H1 (cell line): ENCODE results near the gene ZMIZ1. TPM values are rescaled to one million over a fixed set of nuclear protein-coding genes. Genes with fewer than 3 reads are reported as not detected.

Source experiments
- CTCF ChIA-PET: fragments of 300-600 bp; sonication (Branson Sonifier 250); formaldehyde crosslinking; loops from one replicate; lab custom pipeline; 2021; ENCODE audit not compliant: partially characterized antibody; lab: Charles Lee
- POLR2A ChIA-PET: fragments of 300-600 bp; sonication (Branson Sonifier 250); formaldehyde crosslinking; loops from one replicate; lab custom pipeline; 2021; ENCODE audit warnings: inconsistent platforms; ENCODE audit not compliant: partially characterized antibody; lab: Charles Lee
- DNase-seq, 2 experiments: peaks; one replicate each; pipeline versions ENCODE4 v3.0.0 to v3.0.0-alpha.2; 2010 to 2022; ENCODE audit warnings: low spot score in 2 of 2, low read depth in 1 of 2, mixed read lengths in 1 of 2
- FAIRE-seq: peaks from 2 replicates; lab custom pipeline; 2011; peaks lifted over from hg19 to GRCh38; lab: Jason Lieb, UNC
- H2AFZ ChIP-seq: 2 replicates; pipeline ENCODE4 v1.8.1; 2012; ENCODE audit warnings: low read length, inconsistent platforms
- H2AK5ac ChIP-seq: 2 replicates; pipeline ENCODE4 v1.6.1; 2013; ENCODE audit warnings: low read depth, low read length
- H2BK120ac ChIP-seq: replicated peaks from 2 replicates; pipeline ENCODE3; 2013; ENCODE audit warnings: low read depth, low read length, inconsistent platforms
- H2BK12ac ChIP-seq: 2 replicates; pipeline ENCODE4 v1.6.1; 2013; ENCODE audit warnings: low read depth, low read length
- H2BK15ac ChIP-seq: 2 replicates; pipeline ENCODE4 v1.6.1; 2013; ENCODE audit warnings: low read length
- H2BK20ac ChIP-seq: 2 replicates; pipeline ENCODE4 v1.6.1; 2013; ENCODE audit warnings: low read length
- H2BK5ac ChIP-seq: 2 replicates; pipeline ENCODE4 v1.6.1; 2013; ENCODE audit warnings: low read depth, low read length
- H3K14ac ChIP-seq: 2 replicates; pipeline ENCODE4 v1.6.1; 2013; ENCODE audit warnings: inconsistent platforms; ENCODE audit not compliant: insufficient read length
- H3K18ac ChIP-seq: 2 replicates; pipeline ENCODE4 v1.6.1; 2013; ENCODE audit warnings: low read length; ENCODE audit errors: extremely low read depth
- H3K23ac ChIP-seq: 2 replicates; pipeline ENCODE4 v1.6.1; 2013; ENCODE audit warnings: inconsistent platforms; ENCODE audit not compliant: insufficient read length
- H3K23me2 ChIP-seq: 2 replicates; pipeline ENCODE4 v1.6.1; 2013; ENCODE audit warnings: low read depth, low read length
- H3K27ac ChIP-seq: 2 replicates; pipeline ENCODE4 v1.6.1; 2011; ENCODE audit warnings: low read depth, low read length, inconsistent platforms
- H3K27me3 ChIP-seq, 4 experiments: replicated peaks in 1 of 4; 1 replicate in 1 of 4; 2 replicates in 3 of 4; pipeline versions ENCODE4 v1.6.1 to v1.8.1; 2011 to 2013; ENCODE audit warnings: low read length in 3 of 4, mild to moderate bottlenecking in 3 of 4, inconsistent platforms in 2 of 4, mixed read lengths in 2 of 4, moderate library complexity in 1 of 4; ENCODE audit not compliant: control insufficient read depth in 3 of 4, insufficient read depth in 3 of 4; ENCODE audit errors: extremely low read depth in 1 of 4
- H3K36me3 ChIP-seq, 4 experiments: 2 replicates each; pipeline versions ENCODE4 v1.6.1 to v1.8.1; 2011 to 2013; ENCODE audit warnings: mild to moderate bottlenecking in 4 of 4, low read length in 3 of 4, moderate library complexity in 2 of 4, control low read depth in 1 of 4, inconsistent platforms in 1 of 4; ENCODE audit not compliant: insufficient read depth in 4 of 4, control insufficient read depth in 2 of 4
- H3K4ac ChIP-seq: replicated peaks from 2 replicates; pipeline ENCODE3; 2013; ENCODE audit warnings: low read length, low read depth, mixed read lengths, inconsistent platforms; ENCODE audit not compliant: insufficient read length
- H3K4me1 ChIP-seq, 4 experiments: replicated peaks in 1 of 4; 1 replicate in 1 of 4; 2 replicates in 3 of 4; pipeline versions ENCODE4 v1.6.1 to v1.8.1; 2011 to 2013; ENCODE audit warnings: low read length in 3 of 4, inconsistent platforms in 2 of 4, mixed read lengths in 1 of 4; ENCODE audit not compliant: insufficient read depth in 4 of 4, control insufficient read depth in 3 of 4
- H3K4me2 ChIP-seq, 2 experiments: 2 replicates each; pipeline versions ENCODE4 v1.6.1 to v1.8.1; 2011 to 2013; ENCODE audit warnings: low read depth in 2 of 2, low read length in 2 of 2, control low read depth in 1 of 2, inconsistent platforms in 1 of 2, mild to moderate bottlenecking in 1 of 2; ENCODE audit not compliant: insufficient read depth in 1 of 2
- H3K4me3 ChIP-seq, 4 experiments: fragments of 200-600, 300-600 bp in 1 of 4; sonication (generic), shearing (Covaris generic), sonication (Bioruptor Twin) in 1 of 4; 2 replicates each; pipeline versions ENCODE4 v1.5.1 to v1.8.1; 2011 to 2016; ENCODE audit warnings: low read length in 4 of 4, low read depth in 3 of 4, control low read depth in 2 of 4, inconsistent platforms in 2 of 4, mild to moderate bottlenecking in 2 of 4, mixed read lengths in 1 of 4, moderate library complexity in 1 of 4; ENCODE audit not compliant: insufficient read depth in 2 of 4; ENCODE audit errors: extremely low read depth in 1 of 4
- H3K56ac ChIP-seq: replicated peaks from 2 replicates; pipeline ENCODE3; 2013; ENCODE audit warnings: low read depth, mild to moderate bottlenecking, mixed read lengths, low read length, inconsistent platforms; ENCODE audit not compliant: insufficient read length
- H3K79me1 ChIP-seq: 2 replicates; pipeline ENCODE4 v1.6.1; 2013; ENCODE audit warnings: low read depth, low read length, control low read depth
- H3K79me2 ChIP-seq, 2 experiments: 2 replicates each; pipeline versions ENCODE4 v1.6.1 to v1.8.1; 2012 to 2013; ENCODE audit warnings: low read length in 2 of 2, mild to moderate bottlenecking in 2 of 2, inconsistent platforms in 1 of 2; ENCODE audit not compliant: insufficient read depth in 2 of 2, control insufficient read depth in 1 of 2
- H3K9ac ChIP-seq, 4 experiments: replicated peaks in 1 of 4; 1 replicate in 1 of 4; 2 replicates in 3 of 4; pipeline versions ENCODE4 v1.6.1 to v1.8.1; 2011 to 2013; ENCODE audit warnings: low read depth in 3 of 4, low read length in 3 of 4, control low read depth in 2 of 4, mild to moderate bottlenecking in 2 of 4, moderate library complexity in 2 of 4, inconsistent platforms in 1 of 4; ENCODE audit errors: extremely low read depth in 1 of 4
- H3K9me3 ChIP-seq, 2 experiments: 2 replicates each; pipeline versions ENCODE4 v1.6.1 to v1.8.1; 2012 to 2013; ENCODE audit warnings: mild to moderate bottlenecking in 2 of 2, moderate library complexity in 2 of 2, control low read depth in 1 of 2, inconsistent platforms in 1 of 2, low read depth in 1 of 2, low read length in 1 of 2, mixed read lengths in 1 of 2; ENCODE audit not compliant: insufficient read depth in 2 of 2
- H4K20me1 ChIP-seq, 2 experiments: replicated peaks in 1 of 2; 2 replicates each; pipeline versions ENCODE3 to v1.8.1; 2011 to 2013; ENCODE audit warnings: inconsistent platforms in 2 of 2, low read length in 2 of 2, mild to moderate bottlenecking in 1 of 2; ENCODE audit not compliant: insufficient read depth in 2 of 2, control insufficient read depth in 1 of 2
- H4K5ac ChIP-seq: 2 replicates; pipeline ENCODE4 v1.6.1; 2013; ENCODE audit warnings: low read length, low read depth, mixed read lengths, inconsistent platforms; ENCODE audit not compliant: insufficient read length
- H4K8ac ChIP-seq: 2 replicates; pipeline ENCODE4 v1.8.0; 2013; ENCODE audit warnings: mild to moderate bottlenecking, moderate library complexity, low read length, inconsistent platforms; ENCODE audit not compliant: insufficient read depth; ENCODE audit errors: extremely low read depth
- H4K91ac ChIP-seq: replicated peaks from 2 replicates; pipeline ENCODE3; 2013; ENCODE audit warnings: low read length, mixed read lengths, inconsistent platforms; ENCODE audit not compliant: insufficient read length
- BACH1 ChIP-seq: IDR thresholded peaks from 2 replicates; pipeline ENCODE4 v1.6.1; 2012; ENCODE audit warnings: low read length, improper control_type of control experiment
- CBX5 ChIP-seq: fragments of 300-800, 300-1000 bp; sonication (generic); IDR thresholded peaks from 2 replicates; pipeline ENCODE4 v1.7.1; 2016; ENCODE audit warnings: antibody characterized with exemption, low read length, low read depth
- CREB1 ChIP-seq: IDR thresholded peaks from 2 replicates; pipeline ENCODE4 v1.6.1; 2012; ENCODE audit warnings: inconsistent platforms
- EGR1 ChIP-seq: IDR thresholded peaks from 2 replicates; pipeline ENCODE4 v1.6.1; 2011; ENCODE audit warnings: low read depth, low read length, borderline replicate concordance
- FOSL1 ChIP-seq: IDR thresholded peaks from 2 replicates; pipeline ENCODE4 v1.6.1; 2011; ENCODE audit warnings: mild to moderate bottlenecking, low read depth, low read length, moderate library complexity; ENCODE audit not compliant: insufficient read depth
- GABPA ChIP-seq: IDR thresholded peaks from 2 replicates; pipeline ENCODE4 v1.6.1; 2011; ENCODE audit warnings: mild to moderate bottlenecking, low read length, moderate library complexity, borderline replicate concordance; ENCODE audit not compliant: insufficient read depth
- HDAC2 ChIP-seq, 2 experiments: fragments of 300-600 bp in 1 of 2; sonication (generic) in 1 of 2; IDR thresholded peaks; 2 replicates each; pipeline ENCODE4 v1.6.1; 2011 to 2012; ENCODE audit warnings: low read depth in 2 of 2, low read length in 2 of 2, mild to moderate bottlenecking in 2 of 2, moderate library complexity in 2 of 2, borderline replicate concordance in 1 of 2, inconsistent platforms in 1 of 2
- POU5F1 ChIP-seq: IDR thresholded peaks from 2 replicates; pipeline ENCODE4 v1.6.1; 2011; ENCODE audit warnings: low read depth, mild to moderate bottlenecking, low read length, moderate library complexity
- RBBP5 ChIP-seq: IDR thresholded peaks from 2 replicates; pipeline ENCODE4 v1.7.1; 2012; ENCODE audit warnings: low read depth, mild to moderate bottlenecking, inconsistent platforms, low read length, moderate library complexity, borderline replicate concordance
- RNF2 ChIP-seq: fragments of 200-900, 300-1000 bp; sonication (generic); IDR thresholded peaks from 2 replicates; pipeline ENCODE4 v1.7.1; 2016; ENCODE audit warnings: borderline replicate concordance, low read depth, mild to moderate bottlenecking, antibody characterized with exemption, low read length; ENCODE audit not compliant: poor library complexity, severe bottlenecking; ENCODE audit errors: missing control alignments
- SP1 ChIP-seq: IDR thresholded peaks from 2 replicates; pipeline ENCODE4 v1.6.1; 2011; ENCODE audit warnings: low read depth, low read length
- SP2 ChIP-seq: IDR thresholded peaks from 2 replicates; pipeline ENCODE4 v1.6.1; 2012; ENCODE audit warnings: mild to moderate bottlenecking, low read length, inconsistent platforms
- SP4 ChIP-seq: IDR thresholded peaks from 2 replicates; pipeline ENCODE4 v1.6.1; 2012; ENCODE audit warnings: low read length, inconsistent platforms
- TEAD4 ChIP-seq: IDR thresholded peaks from 2 replicates; pipeline ENCODE4 v1.6.1; 2012; ENCODE audit warnings: low read depth, low read length, inconsistent platforms, mixed read lengths
- WGBS, 2 experiments: shearing (Covaris generic) in 1 of 2; methylation state at CpG; one replicate each; pipeline versions ENCODE4 v1.1.6 to v1.1.7; 2013 to 2015; ENCODE audit warnings: low lambda C conversion rate in 2 of 2, mixed read lengths in 2 of 2, inconsistent platforms in 1 of 2, low coverage in 1 of 2, missing lambda C conversion rate in 1 of 2; ENCODE audit not compliant: insufficient replicate concordance in 2 of 2, insufficient coverage in 1 of 2, insufficient read length in 1 of 2; ENCODE audit errors: extremely low coverage in 1 of 2, missing lambda C conversion rate in 1 of 2; 5-methylcytosine and 5-hydroxymethylcytosine counted together
- polyA plus RNA-seq, 7 experiments: library from polyadenylated mRNA; depleted of rRNA in 3 of 7; stranded (reverse) in 5 of 7; unstranded in 2 of 7; fragments of >200 nt in 5 of 7; fragments of 200-250 nt in 2 of 7; gene quantifications; 1 replicate in 5 of 7; 2 replicates in 1 of 7; 4 replicates in 1 of 7; pipeline versions ENCODE4 v1.2.1 to v1.2.3, GENCODE V29; 2011 to 2013; ENCODE audit warnings: missing spikeins in 2 of 7, mixed read lengths in 2 of 7
- total RNA-seq: library from RNA; stranded (reverse); fragmentation: NEBNext Ultra II Directional; extraction: Animal tissue kit (Norgen Biotek cat#: 25700); gene quantifications from 2 replicates; pipeline ENCODE4 v1.2.1, GENCODE V29; 2021

ZMIZ1 gene
- total and polyA plus RNA-seq, 2 of the 8 experiments (the other 6 are each of a cell fraction or from before 2014, with no cell fraction given), result 8.1 to 28.0 TPM

- H3K4me1 ChIP-seq, result peaks cover 0 to 20% (median 12%) of the 10 kb centered on the region in 4 experiments; a peak in 5 of 7 replicates
- 83% methylated on average over 1 of the region's 1 CpG; no CpG with 5 or more reads in 1 of the 2 experiments for WGBS, 2 experiments
- CTCF ChIA-PET, result interaction anchor here (1.0 to 2.7 kb wide), 4 partner anchors 20 to 47 kb away, joined by 3 to 17 read pairs (median 3); no protein-coding TSS in a partner anchor
- TF ChIP-seq CBX5 (no peak), BACH1 (no peak), GABPA (no peak), HDAC2 (IDR thresholded peaks at IDR 0.05; ENCODE audit: borderline replicate concordance in 1 of 2, low read depth in 2 of 2, low read length in 2 of 2) (no peak), TEAD4 (no peak), EGR1 (no peak), SP2 (no peak), POU5F1 (no peak), CREB1 (no peak), RBBP5 (no peak), RNF2 (no peak), FOSL1 (no peak), SP1 (no peak), SP4 (no peak)
Observed at GRCh38 chr10:79150444-79150754, 81.6 kb downstream of the ZMIZ1 start.

More at GRCh38 chr10:79150444-79150754, 81.6 kb downstream of the ZMIZ1 start:
- H2AFZ ChIP-seq, result no peak overlapping the region
- H3K14ac ChIP-seq, result no peak overlapping the region
- H4K91ac ChIP-seq, result no peak overlapping the region
- no peak overlapping the region for H3K4me2 ChIP-seq
- no peak overlapping the region for H2BK20ac ChIP-seq
- H3K23ac ChIP-seq, result no peak overlapping the region
- no peaks in the 10 kb centered on the region for H3K23me2 ChIP-seq
- H2BK120ac ChIP-seq, result no peak overlapping the region
- H3K27ac ChIP-seq, result no peak overlapping the region
- no peak overlapping the region for H4K5ac ChIP-seq
- H3K36me3 ChIP-seq, result no peaks in the 10 kb centered on the region
- POLR2A ChIA-PET, result interaction anchor here (0.9 to 1.7 kb wide), 2 partner anchors 18 to 37 kb away, joined by 3 read pairs; no protein-coding TSS in a partner anchor
- H3K56ac ChIP-seq, result no peak overlapping the region
- DNase-seq, result no peak
- H4K8ac ChIP-seq, result no peak overlapping the region
- H3K4me3 ChIP-seq, result no peak overlapping the region
- 0 out of 2 replicates have a peak overlapping the region, but pooled peaks have one; percentile 9 for H3K18ac ChIP-seq
- no peak for FAIRE-seq
- H4K20me1 ChIP-seq, result peaks cover 0 to 1% of the 10 kb centered on the region in 2 experiments
- H3K79me2 ChIP-seq, result no peaks in the 10 kb centered on the region; a peak in 1 of 4 replicates
- no peak overlapping the region for H2AK5ac ChIP-seq
- H3K27me3 ChIP-seq, result no peaks in the 10 kb centered on the region
- no peaks in the 10 kb centered on the region for H3K9me3 ChIP-seq
- H3K79me1 ChIP-seq, result peaks cover 2% of the 10 kb centered on the region; the same call in 1 of the 2 replicates
- H3K4ac ChIP-seq, result no peak overlapping the region
- no peak overlapping the region for H2BK15ac ChIP-seq
- H3K9ac ChIP-seq, result no peak overlapping the region
- H2BK12ac ChIP-seq, result peak overlapping the region; percentile 75; the same call in 1 of the 2 replicates
- H2BK5ac ChIP-seq, result 0 out of 2 replicates have a peak overlapping the region, but pooled peaks have one; percentile 87
